A172 (cell line): ENCODE measurements around the gene SERPINA6. TPM values are rescaled to one million over a fixed set of nuclear protein-coding genes. Genes with fewer than 3 reads are reported as not detected.
"Not testable (repeated sequence)": the region's sequence is repeated elsewhere in the genome, so short reads cannot be mapped to it uniquely, and the experiment has no call there.

ENCODE experiments used
- DNase-seq: peaks from one replicate; pipeline ENCODE4 v3.0.0-alpha.2; 2015; ENCODE audit warnings: low spot score
- total RNA-seq: library from RNA; depleted of rRNA; stranded (reverse); fragments of >200 nt; shearing (Covaris generic); gene quantifications from 2 replicates; pipeline ENCODE4 v1.2.3, GENCODE V29; 2014; rRNA removed

SERPINA6 gene
- not detected in 2 replicates for total RNA-seq

GRCh38 chr14:94322648-94323570 is at the start of gene SERPINA6:
SERPINA6 (minus strand) TSS chr14:94323336; CDS start chr14:94314648, 8,688 bp downstream.
- peak; percentile 32 for DNase-seq

GRCh38 chr14:94372021-94372605 is 49.0 kb upstream of the SERPINA6 start:
- no peak for DNase-seq

- no peak for DNase-seq
These were observed 47.4 kb upstream of the SERPINA6 start for GRCh38 chr14:94370524-94370910.

GRCh38 chr14:94369766-94370523 is 46.8 kb upstream of the SERPINA6 start:
- DNase-seq: not testable (repeated sequence)

- DNase-seq: no peak
These were observed 45.8 kb upstream of the SERPINA6 start for GRCh38 chr14:94368956-94369355.

GRCh38 chr14:94368243-94368590 is 45.1 kb upstream of the SERPINA6 start:
- DNase-seq: no peak

GRCh38 chr14:94367347-94368242 is 44.5 kb upstream of the SERPINA6 start:
- DNase-seq: no peak

- DNase-seq: no peak
These were observed 43.2 kb upstream of the SERPINA6 start, which contains the start of gene SERPINA2 for GRCh38 chr14:94366146-94366915. SERPINA2 (minus strand) TSS chr14:94366698.

- DNase-seq: no peak
These were observed 42.5 kb upstream of the SERPINA6 start for GRCh38 chr14:94365624-94366023.

- DNase-seq: no peak
These were observed 41.8 kb upstream of the SERPINA6 start for GRCh38 chr14:94364964-94365363.

- DNase-seq: no peak
These were observed 40.9 kb upstream of the SERPINA6 start for GRCh38 chr14:94364037-94364436.

GRCh38 chr14:94363151-94363624 is 40.1 kb upstream of the SERPINA6 start:
- no peak for DNase-seq

- DNase-seq: no peak
These were observed 39.5 kb upstream of the SERPINA6 start for GRCh38 chr14:94362614-94363133.

- no peak for DNase-seq
These were observed 38.5 kb upstream of the SERPINA6 start for GRCh38 chr14:94361682-94362081.

GRCh38 chr14:94360945-94361565 is 37.9 kb upstream of the SERPINA6 start:
- DNase-seq: no peak

- DNase-seq: no peak
These were observed 34.0 kb upstream of the SERPINA6 start for GRCh38 chr14:94357166-94357565.

- DNase-seq: no peak
These were observed 33.4 kb upstream of the SERPINA6 start for GRCh38 chr14:94356379-94357056.

GRCh38 chr14:94355191-94355794 is 32.2 kb upstream of the SERPINA6 start:
- no peak for DNase-seq
